ENCODE results near the gene COCH.
A peak's percentile ranks its signal among the peaks of the same experiment; 100 is the strongest.

COCH gene

GRCh38 chr14:30853946-30854345, 20.4 kb upstream of the COCH start:
- H3K4me3 ChIP-seq (ENCODE audit: low read depth, low read length): no peak overlapping the region
- TF ChIP-seq, protein P1, sequence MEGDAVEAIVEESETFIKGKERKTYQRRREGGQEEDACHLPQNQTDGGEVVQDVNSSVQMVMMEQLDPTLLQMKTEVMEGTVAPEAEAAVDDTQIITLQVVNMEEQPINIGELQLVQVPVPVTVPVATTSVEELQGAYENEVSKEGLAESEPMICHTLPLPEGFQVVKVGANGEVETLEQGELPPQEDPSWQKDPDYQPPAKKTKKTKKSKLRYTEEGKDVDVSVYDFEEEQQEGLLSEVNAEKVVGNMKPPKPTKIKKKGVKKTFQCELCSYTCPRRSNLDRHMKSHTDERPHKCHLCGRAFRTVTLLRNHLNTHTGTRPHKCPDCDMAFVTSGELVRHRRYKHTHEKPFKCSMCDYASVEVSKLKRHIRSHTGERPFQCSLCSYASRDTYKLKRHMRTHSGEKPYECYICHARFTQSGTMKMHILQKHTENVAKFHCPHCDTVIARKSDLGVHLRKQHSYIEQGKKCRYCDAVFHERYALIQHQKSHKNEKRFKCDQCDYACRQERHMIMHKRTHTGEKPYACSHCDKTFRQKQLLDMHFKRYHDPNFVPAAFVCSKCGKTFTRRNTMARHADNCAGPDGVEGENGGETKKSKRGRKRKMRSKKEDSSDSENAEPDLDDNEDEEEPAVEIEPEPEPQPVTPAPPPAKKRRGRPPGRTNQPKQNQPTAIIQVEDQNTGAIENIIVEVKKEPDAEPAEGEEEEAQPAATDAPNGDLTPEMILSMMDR (IDR thresholded peaks at IDR 0.05; ENCODE audit: low read depth, low read length): no peak
- no peak for TF ChIP-seq POLR2A (IDR thresholded peaks at IDR 0.05; ENCODE audit: extremely low read depth, insufficient read length)
- TF ChIP-seq, protein P2, sequence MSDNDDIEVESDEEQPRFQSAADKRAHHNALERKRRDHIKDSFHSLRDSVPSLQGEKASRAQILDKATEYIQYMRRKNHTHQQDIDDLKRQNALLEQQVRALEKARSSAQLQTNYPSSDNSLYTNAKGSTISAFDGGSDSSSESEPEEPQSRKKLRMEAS (IDR thresholded peaks at IDR 0.05; ENCODE audit: low read depth, low read length): no peak
- no peak for TF ChIP-seq MYC (IDR thresholded peaks at IDR 0.05; ENCODE audit: low read depth, low read length)
- no peak for DNase-seq (ENCODE audit: low read depth)

DNA sequence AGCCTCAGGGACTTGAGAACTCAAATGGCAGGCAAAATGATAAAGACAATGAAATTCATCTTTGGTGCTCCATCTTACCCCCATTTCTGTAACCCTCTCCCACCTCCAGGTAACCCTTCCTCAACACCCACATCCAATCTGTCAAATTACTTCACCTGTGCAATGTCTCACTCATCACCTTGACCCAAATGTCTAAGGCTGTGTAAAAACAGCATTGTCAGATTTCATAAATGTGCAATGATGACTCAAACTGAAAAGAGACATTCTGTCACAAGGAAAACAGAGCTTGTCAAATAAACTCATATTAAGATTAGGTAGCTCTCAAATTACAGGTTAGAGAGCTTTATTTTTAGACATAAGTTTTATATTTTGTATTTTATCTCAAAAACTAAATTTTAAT, 19.9 kb upstream of the COCH start:
- no peak for DNase-seq (ENCODE audit: low read depth)
- TF ChIP-seq POLR2A (IDR thresholded peaks at IDR 0.05; ENCODE audit: extremely low read depth, insufficient read length) (no peak), MYC (IDR thresholded peaks at IDR 0.05; ENCODE audit: low read depth, low read length) (no peak)
- TF ChIP-seq, protein P2 (IDR thresholded peaks at IDR 0.05; ENCODE audit: low read depth, low read length): no peak
- TF ChIP-seq, protein P1 (IDR thresholded peaks at IDR 0.05; ENCODE audit: low read depth, low read length): no peak
- no peak overlapping the region for H3K4me3 ChIP-seq (ENCODE audit: low read depth, low read length)

DNA sequence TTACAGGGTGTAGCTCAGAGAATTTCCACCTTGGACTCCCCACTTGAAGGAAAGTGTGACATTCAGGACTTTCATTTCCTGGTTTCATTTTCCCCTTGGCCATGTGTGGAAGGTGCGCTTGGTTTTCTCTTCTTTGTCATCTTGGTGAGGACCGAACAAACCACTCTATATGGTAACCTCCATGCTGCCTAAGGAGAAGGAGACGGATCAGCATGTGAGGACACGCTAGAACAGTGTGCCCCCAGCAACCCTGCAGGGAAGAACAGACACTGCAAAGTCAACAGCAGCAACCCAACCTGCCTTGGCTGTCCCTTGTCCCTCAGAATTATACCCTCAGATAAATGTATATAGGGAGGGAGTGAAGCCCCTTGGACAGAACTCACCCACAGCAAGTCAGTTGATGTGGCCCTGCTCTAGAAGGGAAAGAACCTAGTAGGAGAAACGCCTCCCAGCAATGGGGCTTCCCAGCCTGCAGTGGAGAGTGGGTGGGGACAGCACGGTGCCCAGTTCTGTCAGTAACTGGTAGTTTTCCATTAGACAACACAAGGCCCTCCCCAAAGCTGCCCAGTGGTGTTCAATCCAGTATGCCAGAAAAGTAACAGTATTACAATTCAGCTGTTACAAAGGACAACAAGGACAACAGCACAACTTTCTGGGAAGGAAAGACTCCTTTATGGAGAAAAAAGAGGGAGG, 18.9 kb upstream of the COCH start:
- TF ChIP-seq, protein P1 (IDR thresholded peaks at IDR 0.05; ENCODE audit: low read depth, low read length): no peak
- no peak for TF ChIP-seq MYC (IDR thresholded peaks at IDR 0.05; ENCODE audit: low read depth, low read length)
- no peak for TF ChIP-seq POLR2A (IDR thresholded peaks at IDR 0.05; ENCODE audit: extremely low read depth, insufficient read length)
- TF ChIP-seq, protein P2 (IDR thresholded peaks at IDR 0.05; ENCODE audit: low read depth, low read length): no peak
- H3K4me3 ChIP-seq (ENCODE audit: low read depth, low read length): no peak overlapping the region
- DNase-seq (ENCODE audit: low read depth): no peak

GRCh38 chr14:30861200-30861599, 13.2 kb upstream of the COCH start:
- H3K4me3 ChIP-seq (ENCODE audit: low read depth, low read length): no peak overlapping the region
- DNase-seq (ENCODE audit: low read depth): peak; percentile 83
- TF ChIP-seq, protein P2 (IDR thresholded peaks at IDR 0.05; ENCODE audit: low read depth, low read length): peak; percentile 38; the same call in 1 of the 2 replicates
- TF ChIP-seq, protein P1 (IDR thresholded peaks at IDR 0.05; ENCODE audit: low read depth, low read length): no peak

DNA sequence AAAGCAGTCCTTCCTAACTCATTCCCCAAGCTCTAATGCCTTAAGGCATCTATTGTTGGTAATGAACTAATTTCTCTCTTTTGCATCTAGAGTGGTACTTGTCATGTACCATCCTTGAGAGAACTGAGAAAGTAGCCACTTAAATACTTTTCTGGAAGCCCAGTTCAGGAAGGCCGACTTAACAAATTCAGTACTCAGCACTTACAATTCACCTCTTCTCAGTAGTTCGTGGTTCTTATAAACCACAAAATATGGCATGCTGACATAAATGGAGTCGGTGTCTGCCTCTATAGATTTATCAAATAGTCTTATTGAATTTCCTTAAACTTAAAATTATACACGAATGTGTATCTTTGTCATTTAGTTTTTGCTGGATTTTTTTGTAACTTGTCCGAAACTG, 9.4 kb upstream of the COCH start:
- TF ChIP-seq, protein P2 (IDR thresholded peaks at IDR 0.05; ENCODE audit: low read depth, low read length): no peak
- TF ChIP-seq POLR2A (IDR thresholded peaks at IDR 0.05; ENCODE audit: extremely low read depth, insufficient read length): no peak
- TF ChIP-seq, protein P1 (IDR thresholded peaks at IDR 0.05; ENCODE audit: low read depth, low read length): no peak
- H3K4me3 ChIP-seq (ENCODE audit: low read depth, low read length): no peak overlapping the region
- peak; percentile 25 for DNase-seq (ENCODE audit: low read depth)

All from NB4 (cell line).